ENCODE data around the gene GXYLT2.

- TF ChIP-seq CTCF (IDR thresholded peaks at IDR 0.05) (no peak), POLR2A (IDR thresholded peaks at IDR 0.05) (no peak)
Measured at GRCh38 chr3:73018298-73018697, 130.5 kb downstream of the GXYLT2 start.
